H1 (cell line): ENCODE data around the gene GTPBP6. TPM values are rescaled to one million over a fixed set of nuclear protein-coding genes. Genes with fewer than 3 reads are reported as not detected.

Source experiments
- CTCF ChIA-PET: fragments of 300-600 bp; sonication (Branson Sonifier 250); formaldehyde crosslinking; loops from one replicate; lab custom pipeline; 2021; ENCODE audit not compliant: partially characterized antibody; lab: Charles Lee
- POLR2A ChIA-PET: fragments of 300-600 bp; sonication (Branson Sonifier 250); formaldehyde crosslinking; loops from one replicate; lab custom pipeline; 2021; ENCODE audit warnings: inconsistent platforms; ENCODE audit not compliant: partially characterized antibody; lab: Charles Lee
- DNase-seq, 2 experiments: peaks; one replicate each; pipeline versions ENCODE4 v3.0.0 to v3.0.0-alpha.2; 2010 to 2022; ENCODE audit warnings: low spot score in 2 of 2, low read depth in 1 of 2, mixed read lengths in 1 of 2
- FAIRE-seq: peaks from 2 replicates; lab custom pipeline; 2011; peaks lifted over from hg19 to GRCh38; lab: Jason Lieb, UNC
- H2AFZ ChIP-seq: 2 replicates; pipeline ENCODE4 v1.8.1; 2012; ENCODE audit warnings: low read length, inconsistent platforms
- H2AK5ac ChIP-seq: 2 replicates; pipeline ENCODE4 v1.6.1; 2013; ENCODE audit warnings: low read depth, low read length
- H2BK120ac ChIP-seq: replicated peaks from 2 replicates; pipeline ENCODE3; 2013; ENCODE audit warnings: low read depth, low read length, inconsistent platforms
- H2BK12ac ChIP-seq: 2 replicates; pipeline ENCODE4 v1.6.1; 2013; ENCODE audit warnings: low read depth, low read length
- H2BK15ac ChIP-seq: 2 replicates; pipeline ENCODE4 v1.6.1; 2013; ENCODE audit warnings: low read length
- H2BK20ac ChIP-seq: 2 replicates; pipeline ENCODE4 v1.6.1; 2013; ENCODE audit warnings: low read length
- H2BK5ac ChIP-seq: 2 replicates; pipeline ENCODE4 v1.6.1; 2013; ENCODE audit warnings: low read depth, low read length
- H3K14ac ChIP-seq: 2 replicates; pipeline ENCODE4 v1.6.1; 2013; ENCODE audit warnings: inconsistent platforms; ENCODE audit not compliant: insufficient read length
- H3K18ac ChIP-seq: 2 replicates; pipeline ENCODE4 v1.6.1; 2013; ENCODE audit warnings: low read length; ENCODE audit errors: extremely low read depth
- H3K23ac ChIP-seq: 2 replicates; pipeline ENCODE4 v1.6.1; 2013; ENCODE audit warnings: inconsistent platforms; ENCODE audit not compliant: insufficient read length
- H3K23me2 ChIP-seq: 2 replicates; pipeline ENCODE4 v1.6.1; 2013; ENCODE audit warnings: low read depth, low read length
- H3K27ac ChIP-seq: 2 replicates; pipeline ENCODE4 v1.6.1; 2011; ENCODE audit warnings: low read depth, low read length, inconsistent platforms
- H3K27me3 ChIP-seq, 4 experiments: replicated peaks in 1 of 4; 1 replicate in 1 of 4; 2 replicates in 3 of 4; pipeline versions ENCODE4 v1.6.1 to v1.8.1; 2011 to 2013; ENCODE audit warnings: low read length in 3 of 4, mild to moderate bottlenecking in 3 of 4, inconsistent platforms in 2 of 4, mixed read lengths in 2 of 4, moderate library complexity in 1 of 4; ENCODE audit not compliant: control insufficient read depth in 3 of 4, insufficient read depth in 3 of 4; ENCODE audit errors: extremely low read depth in 1 of 4
- H3K36me3 ChIP-seq, 4 experiments: 2 replicates each; pipeline versions ENCODE4 v1.6.1 to v1.8.1; 2011 to 2013; ENCODE audit warnings: mild to moderate bottlenecking in 4 of 4, low read length in 3 of 4, moderate library complexity in 2 of 4, control low read depth in 1 of 4, inconsistent platforms in 1 of 4; ENCODE audit not compliant: insufficient read depth in 4 of 4, control insufficient read depth in 2 of 4
- H3K4ac ChIP-seq: replicated peaks from 2 replicates; pipeline ENCODE3; 2013; ENCODE audit warnings: low read length, low read depth, mixed read lengths, inconsistent platforms; ENCODE audit not compliant: insufficient read length
- H3K4me1 ChIP-seq, 4 experiments: replicated peaks in 1 of 4; 1 replicate in 1 of 4; 2 replicates in 3 of 4; pipeline versions ENCODE4 v1.6.1 to v1.8.1; 2011 to 2013; ENCODE audit warnings: low read length in 3 of 4, inconsistent platforms in 2 of 4, mixed read lengths in 1 of 4; ENCODE audit not compliant: insufficient read depth in 4 of 4, control insufficient read depth in 3 of 4
- H3K4me2 ChIP-seq, 2 experiments: 2 replicates each; pipeline versions ENCODE4 v1.6.1 to v1.8.1; 2011 to 2013; ENCODE audit warnings: low read depth in 2 of 2, low read length in 2 of 2, control low read depth in 1 of 2, inconsistent platforms in 1 of 2, mild to moderate bottlenecking in 1 of 2; ENCODE audit not compliant: insufficient read depth in 1 of 2
- H3K4me3 ChIP-seq, 4 experiments: fragments of 200-600, 300-600 bp in 1 of 4; sonication (generic), shearing (Covaris generic), sonication (Bioruptor Twin) in 1 of 4; 2 replicates each; pipeline versions ENCODE4 v1.5.1 to v1.8.1; 2011 to 2016; ENCODE audit warnings: low read length in 4 of 4, low read depth in 3 of 4, control low read depth in 2 of 4, inconsistent platforms in 2 of 4, mild to moderate bottlenecking in 2 of 4, mixed read lengths in 1 of 4, moderate library complexity in 1 of 4; ENCODE audit not compliant: insufficient read depth in 2 of 4; ENCODE audit errors: extremely low read depth in 1 of 4
- H3K56ac ChIP-seq: replicated peaks from 2 replicates; pipeline ENCODE3; 2013; ENCODE audit warnings: low read depth, mild to moderate bottlenecking, mixed read lengths, low read length, inconsistent platforms; ENCODE audit not compliant: insufficient read length
- H3K79me1 ChIP-seq: 2 replicates; pipeline ENCODE4 v1.6.1; 2013; ENCODE audit warnings: low read depth, low read length, control low read depth
- H3K79me2 ChIP-seq, 2 experiments: 2 replicates each; pipeline versions ENCODE4 v1.6.1 to v1.8.1; 2012 to 2013; ENCODE audit warnings: low read length in 2 of 2, mild to moderate bottlenecking in 2 of 2, inconsistent platforms in 1 of 2; ENCODE audit not compliant: insufficient read depth in 2 of 2, control insufficient read depth in 1 of 2
- H3K9ac ChIP-seq, 4 experiments: replicated peaks in 1 of 4; 1 replicate in 1 of 4; 2 replicates in 3 of 4; pipeline versions ENCODE4 v1.6.1 to v1.8.1; 2011 to 2013; ENCODE audit warnings: low read depth in 3 of 4, low read length in 3 of 4, control low read depth in 2 of 4, mild to moderate bottlenecking in 2 of 4, moderate library complexity in 2 of 4, inconsistent platforms in 1 of 4; ENCODE audit errors: extremely low read depth in 1 of 4
- H3K9me3 ChIP-seq, 2 experiments: 2 replicates each; pipeline versions ENCODE4 v1.6.1 to v1.8.1; 2012 to 2013; ENCODE audit warnings: mild to moderate bottlenecking in 2 of 2, moderate library complexity in 2 of 2, control low read depth in 1 of 2, inconsistent platforms in 1 of 2, low read depth in 1 of 2, low read length in 1 of 2, mixed read lengths in 1 of 2; ENCODE audit not compliant: insufficient read depth in 2 of 2
- H4K20me1 ChIP-seq, 2 experiments: replicated peaks in 1 of 2; 2 replicates each; pipeline versions ENCODE3 to v1.8.1; 2011 to 2013; ENCODE audit warnings: inconsistent platforms in 2 of 2, low read length in 2 of 2, mild to moderate bottlenecking in 1 of 2; ENCODE audit not compliant: insufficient read depth in 2 of 2, control insufficient read depth in 1 of 2
- H4K5ac ChIP-seq: 2 replicates; pipeline ENCODE4 v1.6.1; 2013; ENCODE audit warnings: low read length, low read depth, mixed read lengths, inconsistent platforms; ENCODE audit not compliant: insufficient read length
- H4K8ac ChIP-seq: 2 replicates; pipeline ENCODE4 v1.8.0; 2013; ENCODE audit warnings: mild to moderate bottlenecking, moderate library complexity, low read length, inconsistent platforms; ENCODE audit not compliant: insufficient read depth; ENCODE audit errors: extremely low read depth
- H4K91ac ChIP-seq: replicated peaks from 2 replicates; pipeline ENCODE3; 2013; ENCODE audit warnings: low read length, mixed read lengths, inconsistent platforms; ENCODE audit not compliant: insufficient read length
- BRCA1 ChIP-seq: IDR thresholded peaks from 2 replicates; pipeline ENCODE4 v1.6.1; 2012; ENCODE audit warnings: low read depth, low read length, improper control_type of control experiment
- EZH2 ChIP-seq: fragments of 200-600 bp; sonication (generic); IDR thresholded peaks from 2 replicates; pipeline ENCODE4 v1.7.1; 2012; ENCODE audit warnings: low read depth, mild to moderate bottlenecking, moderate library complexity, low read length, inconsistent platforms; ENCODE audit not compliant: severe bottlenecking
- JUN ChIP-seq: IDR thresholded peaks from 2 replicates; pipeline ENCODE4 v1.6.1; 2011; ENCODE audit warnings: low read depth, mild to moderate bottlenecking, improper control_type of control experiment, low read length
- KDM1A ChIP-seq: fragments of 200-600, 300-600 bp; sonication (generic); IDR thresholded peaks from 2 replicates; pipeline ENCODE4 v1.7.1; 2016; ENCODE audit warnings: mild to moderate bottlenecking, low read length, borderline replicate concordance
- RBBP5 ChIP-seq: IDR thresholded peaks from 2 replicates; pipeline ENCODE4 v1.7.1; 2012; ENCODE audit warnings: low read depth, mild to moderate bottlenecking, inconsistent platforms, low read length, moderate library complexity, borderline replicate concordance
- RFX5 ChIP-seq: IDR thresholded peaks from 2 replicates; pipeline ENCODE4 v1.6.1; 2011; ENCODE audit warnings: low read depth, low read length, improper control_type of control experiment, borderline replicate concordance
- RNF2 ChIP-seq: fragments of 200-900, 300-1000 bp; sonication (generic); IDR thresholded peaks from 2 replicates; pipeline ENCODE4 v1.7.1; 2016; ENCODE audit warnings: borderline replicate concordance, low read depth, mild to moderate bottlenecking, antibody characterized with exemption, low read length; ENCODE audit not compliant: poor library complexity, severe bottlenecking; ENCODE audit errors: missing control alignments
- SAP30 ChIP-seq: fragments of 300-600 bp; sonication (generic); IDR thresholded peaks from 2 replicates; pipeline ENCODE4 v1.7.1; 2012; ENCODE audit warnings: low read length, moderate library complexity, mild to moderate bottlenecking, inconsistent platforms; ENCODE audit not compliant: insufficient read depth, insufficient replicate concordance
- SIX5 ChIP-seq: IDR thresholded peaks from 2 replicates; pipeline ENCODE4 v1.6.1; 2011; ENCODE audit warnings: mild to moderate bottlenecking, low read depth, low read length
- SP1 ChIP-seq: IDR thresholded peaks from 2 replicates; pipeline ENCODE4 v1.6.1; 2011; ENCODE audit warnings: low read depth, low read length
- TEAD4 ChIP-seq: IDR thresholded peaks from 2 replicates; pipeline ENCODE4 v1.6.1; 2012; ENCODE audit warnings: low read depth, low read length, inconsistent platforms, mixed read lengths
- USF2 ChIP-seq: IDR thresholded peaks from 2 replicates; pipeline ENCODE4 v1.6.1; 2011; ENCODE audit warnings: low read length, improper control_type of control experiment
- WGBS, 2 experiments: shearing (Covaris generic) in 1 of 2; methylation state at CpG; one replicate each; pipeline versions ENCODE4 v1.1.6 to v1.1.7; 2013 to 2015; ENCODE audit warnings: low lambda C conversion rate in 2 of 2, mixed read lengths in 2 of 2, inconsistent platforms in 1 of 2, low coverage in 1 of 2, missing lambda C conversion rate in 1 of 2; ENCODE audit not compliant: insufficient replicate concordance in 2 of 2, insufficient coverage in 1 of 2, insufficient read length in 1 of 2; ENCODE audit errors: extremely low coverage in 1 of 2, missing lambda C conversion rate in 1 of 2; 5-methylcytosine and 5-hydroxymethylcytosine counted together
- polyA plus RNA-seq, 7 experiments: library from polyadenylated mRNA; depleted of rRNA in 3 of 7; stranded (reverse) in 5 of 7; unstranded in 2 of 7; fragments of >200 nt in 5 of 7; fragments of 200-250 nt in 2 of 7; gene quantifications; 1 replicate in 5 of 7; 2 replicates in 1 of 7; 4 replicates in 1 of 7; pipeline versions ENCODE4 v1.2.1 to v1.2.3, GENCODE V29; 2011 to 2013; ENCODE audit warnings: missing spikeins in 2 of 7, mixed read lengths in 2 of 7
- total RNA-seq: library from RNA; stranded (reverse); fragmentation: NEBNext Ultra II Directional; extraction: Animal tissue kit (Norgen Biotek cat#: 25700); gene quantifications from 2 replicates; pipeline ENCODE4 v1.2.1, GENCODE V29; 2021

The GTPBP6 gene
- total and polyA plus RNA-seq, 2 of the 8 experiments (the other 6 are each of a cell fraction or from before 2014, with no cell fraction given) = 33.9 to 57.1 TPM

GRCh38 chrX:338836-339400, 20.3 kb upstream of the GTPBP6 start:
- Histone ChIP-seq H4K91ac (no peak overlapping the region), H3K9ac (no peak overlapping the region), H3K79me2 (no peaks in the 10 kb centered on the region), H3K14ac (no peak overlapping the region), H2AK5ac (no peak overlapping the region), H3K56ac (no peak overlapping the region), H3K9me3 (no peaks in the 10 kb centered on the region; a peak in 1 of 4 replicates), H2BK120ac (no peak overlapping the region), H3K36me3 (peaks cover 5 to 40% (median 20%) of the 10 kb centered on the region in 4 experiments; a peak in 5 of 8 replicates), H3K4me1 (no peaks in the 10 kb centered on the region), H3K27me3 (no peaks in the 10 kb centered on the region), H2BK20ac (no peak overlapping the region), H4K5ac (no peak overlapping the region), H3K4ac (no peak overlapping the region), H3K4me2 (no peak overlapping the region), H3K23me2 (no peaks in the 10 kb centered on the region), H2BK12ac (no peak overlapping the region), H3K23ac (no peak overlapping the region), H2BK15ac (no peak overlapping the region), H3K4me3 (no peak overlapping the region), H2AFZ (no peak overlapping the region), H4K20me1 (peaks cover 0 to 10% of the 10 kb centered on the region in 2 experiments), H3K18ac (no peak overlapping the region), H4K8ac (no peak overlapping the region), H3K79me1 (no peaks in the 10 kb centered on the region; the same call in 1 of the 2 replicates), H2BK5ac (no peak overlapping the region), H3K27ac (no peak overlapping the region)
- DNase-seq (no peak), FAIRE-seq (no peak)
- WGBS, 2 experiments = 92% methylated on average over 35 of the region's 44 CpGs; no CpG with 5 or more reads in 1 of the 2 experiments
- ChIA-PET CTCF (no interaction called here), POLR2A (no interaction called here)
- TF ChIP-seq KDM1A (no peak), SIX5 (no peak), JUN (no peak), RNF2 (no peak), RFX5 (no peak), EZH2 (no peak), USF2 (no peak), BRCA1 (no peak), RBBP5 (no peak), SAP30 (no peak), SP1 (no peak), TEAD4 (no peak)
